OCI-LY1 (cell line): ENCODE data around the gene PXYLP1.

ENCODE experiments used
- EZH2 ChIP-seq: fragments of 200-600 bp; sonication (generic), shearing (Covaris generic); IDR thresholded peaks from 2 replicates; pipeline ENCODE4 v1.8.0; 2017; ENCODE audit warnings: borderline replicate concordance, mixed run types, mild to moderate bottlenecking, antibody characterized with exemption, low read length, moderate library complexity, mixed read lengths
- TF ChIP-seq, protein P1 (sequence below): fragments of 200-600 bp; sonication (generic), shearing (Covaris generic); IDR thresholded peaks from 2 replicates; pipeline ENCODE4 v1.5.1; 2017; ENCODE audit warnings: mild to moderate bottlenecking, antibody characterized with exemption, low read length, moderate library complexity, mixed read lengths

DNA sequence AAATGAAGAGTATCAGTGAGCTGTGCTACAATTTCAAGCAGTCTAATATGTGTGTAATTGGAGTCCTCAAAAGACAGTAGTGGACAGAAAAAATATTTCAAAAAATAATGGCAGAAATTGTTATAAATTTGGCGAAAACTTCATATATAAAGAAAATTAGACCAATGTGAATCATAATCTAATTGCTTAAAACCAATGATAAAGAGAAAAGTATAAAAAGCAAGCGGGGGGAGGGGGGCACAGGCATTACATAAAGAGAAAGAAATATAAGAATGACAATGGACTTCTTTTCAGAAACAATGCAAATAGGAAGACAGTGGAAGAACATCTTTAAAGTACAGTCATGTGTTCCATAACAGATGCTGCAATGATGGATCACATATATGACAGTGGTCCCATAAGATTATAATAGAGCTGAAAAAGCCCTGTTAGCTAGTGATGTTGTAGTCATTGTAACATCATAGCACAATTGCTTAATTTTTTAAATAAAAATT, 7.9 kb upstream of the PXYLP1 start:
- no peak for TF ChIP-seq EZH2
- TF ChIP-seq, protein P1, sequence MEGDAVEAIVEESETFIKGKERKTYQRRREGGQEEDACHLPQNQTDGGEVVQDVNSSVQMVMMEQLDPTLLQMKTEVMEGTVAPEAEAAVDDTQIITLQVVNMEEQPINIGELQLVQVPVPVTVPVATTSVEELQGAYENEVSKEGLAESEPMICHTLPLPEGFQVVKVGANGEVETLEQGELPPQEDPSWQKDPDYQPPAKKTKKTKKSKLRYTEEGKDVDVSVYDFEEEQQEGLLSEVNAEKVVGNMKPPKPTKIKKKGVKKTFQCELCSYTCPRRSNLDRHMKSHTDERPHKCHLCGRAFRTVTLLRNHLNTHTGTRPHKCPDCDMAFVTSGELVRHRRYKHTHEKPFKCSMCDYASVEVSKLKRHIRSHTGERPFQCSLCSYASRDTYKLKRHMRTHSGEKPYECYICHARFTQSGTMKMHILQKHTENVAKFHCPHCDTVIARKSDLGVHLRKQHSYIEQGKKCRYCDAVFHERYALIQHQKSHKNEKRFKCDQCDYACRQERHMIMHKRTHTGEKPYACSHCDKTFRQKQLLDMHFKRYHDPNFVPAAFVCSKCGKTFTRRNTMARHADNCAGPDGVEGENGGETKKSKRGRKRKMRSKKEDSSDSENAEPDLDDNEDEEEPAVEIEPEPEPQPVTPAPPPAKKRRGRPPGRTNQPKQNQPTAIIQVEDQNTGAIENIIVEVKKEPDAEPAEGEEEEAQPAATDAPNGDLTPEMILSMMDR, result no peak
